Right hindlimb (tissue), 1 donor: ENCODE results near the gene DSC3.

ENCODE experiments used
- DNase-seq: peaks from one replicate; pipeline ENCODE4 v3.0.0-alpha.2; 2018

The DSC3 gene

DNA sequence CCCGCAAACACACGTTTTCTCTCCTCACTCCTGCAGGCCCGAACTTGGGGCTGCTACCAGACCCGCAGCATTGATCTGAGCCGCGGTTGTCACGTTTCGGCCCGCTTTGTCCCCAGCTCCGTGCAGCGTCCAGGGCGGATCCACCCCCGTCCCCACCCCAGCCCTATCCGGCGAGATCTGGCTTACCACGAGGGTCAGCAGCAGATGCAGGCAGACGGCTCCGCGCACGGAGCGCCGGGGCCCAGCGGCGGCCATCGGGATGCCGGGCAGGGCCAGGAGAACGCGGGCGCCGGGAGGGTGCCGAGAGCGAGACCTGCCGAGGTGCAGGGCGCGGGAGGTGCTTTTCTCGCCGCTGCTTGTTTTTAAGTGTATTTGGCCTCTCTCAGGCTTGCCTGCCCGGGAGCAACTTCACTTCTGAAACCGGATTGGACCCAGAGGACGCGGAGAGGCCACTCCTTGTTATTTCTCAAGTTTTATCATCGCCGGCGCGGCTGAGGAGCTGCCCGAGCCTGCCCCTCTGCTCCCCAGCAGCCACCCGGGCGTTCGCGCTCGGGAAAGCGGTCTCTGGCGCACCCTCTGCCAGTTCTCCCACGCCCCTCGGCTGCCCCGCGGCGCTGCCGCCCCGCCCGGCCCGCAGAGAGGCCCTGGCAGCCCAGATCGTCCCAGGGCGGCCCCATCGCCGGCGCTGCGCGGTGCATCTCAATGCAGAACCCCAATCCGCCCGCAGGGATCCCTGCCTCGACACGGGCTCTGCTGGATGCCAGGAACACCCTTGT lies at the start of gene DSC3:
TSS of gene DSC3 (minus strand) at position 337 of the 776 bp plus-strand sequence. CDS start at position 255, 82 bp downstream.
- DNase-seq: peak; percentile 65

DNA sequence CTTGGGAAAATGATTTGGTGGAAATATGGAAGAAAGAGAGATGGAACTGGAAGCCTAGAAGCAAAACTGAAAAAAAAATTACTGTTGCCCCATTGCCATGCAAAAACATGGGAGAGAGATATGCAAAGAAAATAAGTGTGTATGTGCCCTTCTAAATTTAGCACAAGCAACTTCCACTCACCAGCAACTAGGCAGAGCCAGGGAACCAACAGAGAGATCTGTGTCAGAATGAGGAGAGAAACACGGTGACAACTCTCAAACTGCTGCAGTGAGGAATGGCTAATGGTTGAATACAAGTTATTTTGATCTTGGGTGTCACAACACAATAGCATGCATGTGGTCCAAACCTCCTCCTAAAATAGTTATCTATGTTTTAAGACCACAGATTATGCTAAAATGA lies 48.8 kb upstream of the DSC3 start:
- DNase-seq: no peak

DNA sequence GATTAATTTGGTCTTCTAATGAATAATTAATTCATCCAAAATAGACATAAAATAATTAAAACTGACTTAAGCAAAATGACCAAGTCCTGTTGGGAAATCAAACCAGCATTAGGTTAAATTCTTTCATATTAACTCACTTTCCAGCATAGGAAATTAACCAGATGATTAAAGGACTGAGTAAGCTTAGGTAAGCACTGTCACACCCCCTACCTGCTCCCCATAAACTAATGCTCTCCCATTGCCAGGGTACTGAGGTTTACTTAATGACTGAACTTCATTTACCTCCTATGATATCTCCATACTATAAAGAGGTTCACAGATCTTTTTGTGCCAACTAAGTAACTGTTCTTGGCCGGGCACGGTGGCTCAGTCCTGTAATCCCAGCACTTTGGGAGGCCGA lies 46.0 kb upstream of the DSC3 start:
- no peak for DNase-seq

DNA sequence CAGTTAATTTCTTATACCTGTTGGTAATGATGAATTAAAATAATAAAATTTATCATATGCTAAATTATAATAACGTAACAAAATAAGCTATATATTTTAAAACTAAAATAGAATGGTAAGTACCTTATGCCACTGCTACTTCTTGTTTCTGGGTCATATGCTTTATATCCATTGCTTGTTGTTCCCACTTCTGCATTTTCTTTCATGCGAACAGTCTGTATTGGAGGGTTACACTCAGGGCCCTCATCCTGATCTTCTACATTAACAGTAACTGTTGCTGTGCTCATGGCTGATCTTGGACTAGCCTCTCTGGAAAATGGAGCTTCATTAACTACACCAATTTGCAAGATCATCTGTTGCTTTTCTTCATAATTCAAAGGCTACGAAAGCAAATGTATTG lies 37.4 kb upstream of the DSC3 start:
- no peak for DNase-seq

DNA sequence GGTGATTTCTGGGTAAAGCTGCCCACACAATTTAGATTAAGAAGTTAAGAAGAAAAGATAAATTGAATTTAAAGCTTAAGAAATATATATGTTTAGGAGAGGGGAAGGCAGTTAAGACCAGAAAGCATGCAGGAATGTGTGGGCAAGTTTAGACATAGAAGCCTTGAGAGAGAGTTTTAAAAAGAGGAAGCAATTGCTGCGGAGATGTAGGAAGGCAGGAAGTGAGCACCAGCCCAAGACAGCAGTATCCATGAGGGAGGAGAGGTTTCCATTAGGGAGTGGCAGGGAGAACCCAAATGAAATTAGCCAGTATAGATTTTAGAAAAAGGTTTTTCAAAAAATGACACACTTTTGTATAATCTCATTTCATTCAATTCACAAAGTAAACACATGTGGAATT lies 35.3 kb upstream of the DSC3 start:
- no peak for DNase-seq

DNA sequence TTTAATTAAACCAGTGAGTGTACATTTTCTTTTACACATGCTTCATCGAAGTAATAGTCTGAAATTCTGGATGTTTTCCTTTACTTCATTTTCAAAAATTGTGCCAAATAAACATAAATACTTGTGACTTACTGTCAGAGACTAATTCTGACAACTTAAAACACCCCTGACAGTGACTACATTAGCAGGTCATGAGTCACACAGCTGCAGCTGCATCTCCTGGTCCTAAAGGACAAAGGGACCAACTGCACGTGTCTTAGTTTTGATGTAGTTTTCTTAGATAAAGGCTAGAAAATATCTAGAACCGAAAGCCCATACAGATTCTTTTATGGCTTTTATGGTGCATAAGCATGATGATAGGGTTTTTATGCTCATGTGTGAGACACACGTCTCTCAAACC lies 29.6 kb upstream of the DSC3 start:
- DNase-seq: no peak

DNA sequence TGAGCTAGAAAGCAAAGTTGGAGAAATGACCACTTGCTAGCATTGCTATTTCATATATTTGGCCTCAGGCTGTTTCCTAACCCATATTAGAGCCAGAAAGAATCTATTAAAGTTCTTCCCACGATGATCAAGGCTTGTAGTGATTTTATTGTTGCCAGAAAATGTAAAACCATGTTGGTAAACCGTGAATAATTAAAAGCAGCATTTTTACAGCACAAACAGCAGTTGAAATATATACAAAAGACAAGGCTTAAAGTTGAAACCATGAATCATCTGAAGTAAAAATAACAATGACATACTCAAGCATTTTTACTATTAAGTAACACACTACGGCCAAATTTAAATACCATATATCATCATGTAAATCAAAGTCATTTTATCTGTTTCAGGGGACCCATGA lies 27.7 kb upstream of the DSC3 start:
- DNase-seq: no peak

DNA sequence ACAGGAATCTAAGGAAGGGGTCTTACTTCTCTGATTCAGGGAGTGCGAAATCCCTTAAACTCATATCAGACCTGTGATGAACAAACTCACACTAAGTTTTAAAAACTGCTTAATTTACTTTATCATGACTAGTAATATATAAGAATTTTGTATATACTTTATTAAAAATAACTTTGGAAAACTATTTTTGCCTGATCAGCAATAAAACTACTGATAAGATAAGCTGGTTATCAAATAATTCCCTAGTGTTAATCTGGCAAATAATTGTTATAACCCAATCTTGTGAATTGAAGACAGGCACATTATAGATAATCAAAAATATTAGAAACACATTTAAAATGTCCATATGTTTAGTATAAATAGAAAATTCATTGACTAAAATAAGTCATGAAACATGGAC lies 23.7 kb upstream of the DSC3 start:
- DNase-seq: no peak

DNA sequence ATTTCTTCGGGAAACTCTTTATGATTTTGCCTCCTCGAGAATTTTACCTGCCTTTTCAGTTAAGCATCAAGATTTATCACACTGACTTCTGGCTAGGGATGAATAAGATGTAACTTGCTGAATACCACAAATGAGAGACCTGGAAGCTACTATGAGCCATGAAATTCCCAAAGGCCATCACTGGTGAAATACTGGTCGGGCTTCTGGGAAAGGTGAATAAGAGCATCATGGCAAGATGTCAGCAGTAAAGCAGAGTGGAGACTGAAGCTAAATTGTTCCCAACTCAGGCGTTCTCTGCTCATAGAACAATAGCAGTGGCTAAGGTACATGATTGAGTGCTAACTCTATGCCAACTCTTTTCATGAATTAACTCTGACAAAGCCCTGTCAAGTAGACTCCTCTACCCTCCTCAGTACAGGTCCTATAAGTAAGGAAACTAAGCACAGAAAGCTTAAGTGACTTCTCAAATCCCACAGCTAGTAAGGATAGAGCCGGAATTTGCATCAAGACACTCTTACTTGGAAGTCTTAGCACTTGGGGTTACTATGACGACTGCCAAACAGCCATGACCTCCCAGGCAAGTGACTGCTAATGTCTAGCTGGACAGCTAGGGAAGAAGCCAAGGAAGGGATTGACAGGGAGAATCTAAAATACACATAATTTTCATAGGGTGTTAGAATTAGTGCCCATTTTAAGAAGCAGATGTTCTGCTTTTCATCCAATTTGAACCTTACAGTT lies 22.7 kb upstream of the DSC3 start:
- no peak for DNase-seq

DNA sequence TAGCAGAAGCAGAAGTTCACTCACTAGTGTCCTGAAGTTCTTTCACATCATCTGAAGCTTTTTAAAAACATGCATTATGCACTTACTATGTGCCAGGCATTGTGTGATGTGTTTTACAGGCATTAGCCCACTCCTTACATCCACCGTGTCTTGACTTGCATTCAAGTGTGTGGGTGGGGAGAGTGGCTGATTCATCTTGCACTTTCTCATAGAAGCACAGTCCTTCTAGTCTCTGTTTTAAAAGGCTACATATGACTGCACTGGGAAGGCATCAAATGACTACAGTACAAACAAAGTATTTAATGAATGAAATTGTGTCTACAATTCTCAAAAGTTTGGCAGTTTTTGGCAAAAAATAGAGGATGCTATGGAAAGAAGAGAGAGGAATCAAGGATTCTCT lies 21.6 kb upstream of the DSC3 start:
- DNase-seq: no peak

DNA sequence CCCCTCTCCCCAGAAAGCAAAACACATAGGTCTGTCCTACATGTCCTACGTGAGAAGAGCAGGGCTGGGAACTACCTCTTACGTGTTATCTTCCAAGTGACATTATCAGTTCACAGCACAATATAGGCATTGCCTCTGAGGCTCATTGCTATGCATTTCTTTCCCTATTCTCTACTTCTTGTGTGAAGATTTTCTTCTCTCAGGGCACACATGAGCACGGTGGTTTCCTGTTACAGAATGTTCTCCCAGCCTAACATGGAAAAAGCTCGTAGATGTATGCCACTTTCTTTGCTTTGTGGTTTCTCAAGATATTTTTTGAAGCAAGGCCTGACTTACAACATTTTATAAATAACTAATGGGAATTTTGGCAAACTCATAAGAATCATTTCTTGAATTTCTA lies 19.4 kb upstream of the DSC3 start:
- no peak for DNase-seq

DNA sequence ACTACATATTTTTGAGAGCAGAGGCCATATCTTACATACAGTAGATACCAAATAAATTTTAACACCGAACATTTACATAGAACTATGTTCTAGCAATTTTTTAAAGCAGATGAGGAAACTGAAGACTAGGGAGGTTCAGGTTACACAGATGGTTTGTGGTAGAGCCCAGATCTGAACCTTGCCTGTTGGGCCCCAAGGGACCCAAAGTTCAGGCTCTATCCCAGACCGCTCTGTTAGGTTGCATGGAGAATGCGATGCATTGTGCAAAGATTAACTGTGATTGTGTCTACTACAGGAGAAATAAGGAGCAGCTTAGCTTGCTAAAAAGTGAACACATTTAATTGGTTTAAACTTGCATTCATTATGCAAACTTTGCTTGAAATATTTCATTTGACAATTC lies 16.4 kb upstream of the DSC3 start:
- no peak for DNase-seq

DNA sequence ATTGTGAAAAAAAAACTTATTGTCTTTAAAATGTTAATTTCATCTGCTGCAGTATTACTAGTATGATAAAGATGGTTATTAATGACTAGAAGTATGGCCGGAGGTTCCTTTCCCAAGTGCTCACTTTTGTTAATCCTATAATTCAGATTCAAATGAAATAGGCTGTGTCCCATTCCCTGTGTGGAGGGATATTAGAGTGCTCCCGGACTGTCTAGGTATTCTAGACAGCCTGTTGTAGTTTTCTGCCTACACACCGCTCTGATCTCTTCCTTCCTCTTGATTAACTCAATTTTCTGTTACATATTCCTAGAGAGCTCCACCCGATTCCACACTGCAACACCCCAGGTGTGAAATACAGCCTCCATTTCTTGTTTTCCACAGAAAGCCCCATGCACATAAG lies 15.4 kb upstream of the DSC3 start:
- DNase-seq: no peak

DNA sequence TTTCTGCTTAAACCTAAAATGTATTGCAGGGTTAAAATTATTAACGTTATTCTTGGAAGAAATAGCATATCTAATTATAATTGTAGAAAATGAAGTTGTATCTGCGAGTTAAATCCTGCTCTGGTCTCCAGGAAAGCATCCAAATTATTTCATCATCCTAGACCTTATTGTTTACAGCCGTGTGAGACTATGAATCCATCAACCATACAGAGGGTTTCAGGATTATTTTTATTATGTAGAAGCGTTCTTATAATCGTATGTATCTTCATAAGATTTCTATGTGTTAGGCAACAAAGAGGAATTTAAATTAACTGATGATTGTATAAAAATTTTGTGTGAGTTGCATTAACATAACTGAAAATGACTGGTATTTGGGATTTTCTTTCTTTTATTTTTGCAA lies 14.5 kb upstream of the DSC3 start:
- no peak for DNase-seq

DNA sequence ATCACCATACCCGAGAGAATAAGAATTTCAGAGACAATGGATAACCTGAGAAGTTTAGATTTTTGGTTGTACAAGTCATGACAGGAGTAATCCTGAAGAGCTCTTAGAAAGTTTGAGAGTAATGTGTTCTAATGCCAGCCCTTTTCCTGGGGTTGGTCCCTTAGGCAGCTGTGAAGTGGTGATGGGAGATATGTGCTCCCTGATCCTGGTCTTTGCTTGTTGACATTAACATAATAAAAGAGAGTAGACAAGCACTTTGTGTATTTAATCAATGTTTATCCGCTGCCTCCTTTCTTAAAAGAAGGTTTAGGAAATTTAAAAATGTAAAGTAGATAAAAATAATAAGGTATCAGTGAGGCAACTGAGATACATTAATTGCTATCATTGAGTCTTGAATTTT lies 13.8 kb upstream of the DSC3 start:
- DNase-seq: no peak

DNA sequence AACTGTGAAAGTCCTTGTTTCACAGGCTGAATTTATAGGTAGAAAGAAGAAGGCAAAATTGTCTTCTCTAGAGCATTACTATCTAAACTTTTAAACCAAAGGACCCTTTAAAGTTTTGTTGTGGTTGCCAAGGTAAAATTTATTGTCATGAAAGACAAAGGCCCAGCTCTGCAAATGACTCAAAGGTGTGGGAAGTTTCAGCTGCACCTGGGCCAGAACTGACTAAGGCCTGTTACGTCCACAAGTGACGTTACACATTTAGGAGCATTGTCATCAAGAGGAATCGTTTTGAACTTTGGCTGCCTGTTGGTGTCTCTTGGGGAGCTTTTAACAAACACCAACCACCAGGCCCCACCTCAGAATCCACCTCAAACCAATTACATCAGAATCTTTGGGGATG lies 8.1 kb upstream of the DSC3 start:
- no peak for DNase-seq

DNA sequence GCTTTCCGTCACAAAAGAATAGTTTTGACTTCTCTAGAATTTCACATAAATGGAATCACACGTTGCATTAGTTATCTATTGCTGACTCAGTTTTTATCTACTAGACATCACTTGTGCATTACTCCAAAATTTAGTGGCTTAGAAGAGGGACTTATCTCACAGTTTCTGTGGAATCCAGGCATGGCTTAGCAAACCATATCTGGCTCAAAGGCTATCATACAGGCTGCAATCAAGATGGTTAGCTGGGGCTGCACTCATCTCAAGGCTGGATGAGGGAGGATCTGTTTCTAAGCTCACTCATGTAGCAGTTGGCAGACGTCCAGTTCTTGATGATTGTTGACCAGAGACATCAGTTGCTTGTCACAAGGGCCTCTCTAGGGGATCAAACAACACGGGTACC lies 6.6 kb upstream of the DSC3 start:
- DNase-seq: no peak

DNA sequence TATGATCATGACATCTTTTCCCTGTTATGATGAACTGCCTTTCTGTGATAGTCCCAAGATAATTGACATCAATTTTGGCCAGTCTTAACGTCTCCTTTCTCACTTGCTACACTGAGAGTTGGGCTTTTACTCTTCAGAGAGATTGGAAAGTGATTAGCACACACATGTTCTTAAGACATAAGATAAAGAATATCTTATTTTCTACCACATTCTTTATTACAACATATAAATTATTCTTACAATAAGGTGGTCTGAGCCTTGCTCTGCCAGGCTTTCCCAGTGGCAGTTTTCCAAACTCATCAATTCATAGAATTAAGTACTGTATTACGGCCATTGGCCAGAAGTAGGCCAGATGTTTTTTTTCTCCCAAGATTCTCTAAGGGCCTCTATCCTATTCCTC lies 5.7 kb upstream of the DSC3 start:
- DNase-seq: no peak

DNA sequence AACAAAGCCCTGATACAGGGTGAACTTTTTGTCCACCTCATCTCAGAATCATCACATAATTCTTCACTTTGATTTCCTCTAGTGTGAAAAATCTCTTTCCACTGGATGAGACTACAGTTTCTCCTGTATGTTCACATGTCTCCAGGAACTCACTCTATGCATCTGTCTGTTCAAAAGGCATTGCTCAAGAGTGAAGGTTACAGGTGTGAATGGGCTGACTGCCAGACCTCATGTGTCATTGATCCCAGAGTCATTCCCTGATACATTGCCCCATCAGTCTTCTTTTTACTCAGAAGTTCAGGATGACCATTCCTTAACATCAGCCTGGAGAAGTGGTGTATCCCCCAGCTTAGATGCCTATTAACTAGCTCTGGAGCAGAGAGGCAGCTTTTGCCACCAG lies 4.4 kb upstream of the DSC3 start:
- no peak for DNase-seq

DNA sequence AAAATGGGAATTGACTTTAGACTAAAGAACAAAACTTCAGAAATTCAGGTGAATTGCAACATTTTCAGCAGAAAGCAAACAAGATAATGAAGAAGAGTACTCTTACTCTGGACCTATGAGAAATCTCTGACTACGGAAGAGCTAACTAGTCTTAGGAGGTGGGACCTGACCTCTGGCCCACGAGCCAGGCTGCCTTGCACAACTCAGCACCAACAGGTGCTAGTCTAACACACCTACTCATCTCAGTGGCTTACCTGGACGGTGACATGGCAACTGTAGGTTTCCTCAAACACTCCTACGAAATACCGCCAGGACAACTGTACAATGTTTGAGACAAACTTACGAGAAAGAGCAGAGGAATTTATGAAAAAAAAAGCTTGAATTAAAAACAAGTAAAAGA lies 3.1 kb upstream of the DSC3 start:
- no peak for DNase-seq

DNA sequence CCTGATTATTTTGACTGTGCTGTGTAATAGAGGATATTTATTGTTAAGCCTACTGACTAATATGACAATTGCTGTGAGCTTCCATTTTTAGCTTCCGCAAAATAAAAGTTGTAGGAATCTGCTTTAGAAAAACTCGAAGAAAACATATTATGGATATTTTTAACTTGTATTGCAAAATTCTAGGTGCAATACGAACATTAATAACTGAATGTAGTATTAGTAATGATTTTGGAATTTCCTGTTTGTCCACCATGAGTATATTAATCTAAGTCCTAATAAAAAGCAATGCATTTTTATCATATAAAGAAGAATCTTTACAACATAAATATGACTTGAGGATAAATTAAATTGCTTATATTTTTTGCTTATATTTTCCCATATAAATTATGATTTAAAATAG lies 2.4 kb upstream of the DSC3 start:
- DNase-seq: no peak

DNA sequence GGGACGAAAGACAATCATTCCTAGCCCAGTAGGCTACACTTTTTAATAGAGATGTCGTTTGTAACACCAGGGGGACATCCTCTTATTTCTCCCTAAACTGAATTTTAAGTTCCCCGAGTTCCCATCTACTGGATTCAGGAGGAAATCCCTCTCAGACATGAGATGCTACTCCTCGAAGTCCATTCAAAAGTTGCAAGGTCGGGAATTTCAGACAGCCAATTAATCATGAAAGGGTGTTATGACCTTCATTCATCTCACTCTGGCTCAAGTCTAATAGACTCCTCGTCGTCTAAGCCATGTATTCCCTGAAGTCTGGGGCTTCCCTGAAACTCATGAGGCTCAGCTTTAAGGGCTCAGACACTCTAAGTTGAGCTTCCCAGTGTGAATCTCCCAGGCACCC lies 1.2 kb upstream of the DSC3 start:
- no peak for DNase-seq

DNA sequence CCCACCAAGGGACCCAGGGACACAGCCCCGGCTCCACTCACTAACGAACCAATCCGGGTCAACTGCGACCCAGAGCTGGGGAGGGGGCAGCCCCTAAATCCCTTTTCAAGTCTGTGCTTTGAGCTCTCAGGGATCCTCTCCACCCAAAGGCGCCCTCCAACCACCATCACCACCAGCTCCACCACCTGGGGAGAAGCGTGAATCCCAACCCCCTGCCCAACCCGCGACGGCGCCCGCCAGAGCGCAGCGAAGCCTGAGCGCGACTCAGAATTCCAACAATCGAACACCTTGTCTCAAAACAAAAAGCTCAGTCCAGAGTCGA lies 497 bp downstream of the DSC3 start:
- DNase-seq: no peak

DNA sequence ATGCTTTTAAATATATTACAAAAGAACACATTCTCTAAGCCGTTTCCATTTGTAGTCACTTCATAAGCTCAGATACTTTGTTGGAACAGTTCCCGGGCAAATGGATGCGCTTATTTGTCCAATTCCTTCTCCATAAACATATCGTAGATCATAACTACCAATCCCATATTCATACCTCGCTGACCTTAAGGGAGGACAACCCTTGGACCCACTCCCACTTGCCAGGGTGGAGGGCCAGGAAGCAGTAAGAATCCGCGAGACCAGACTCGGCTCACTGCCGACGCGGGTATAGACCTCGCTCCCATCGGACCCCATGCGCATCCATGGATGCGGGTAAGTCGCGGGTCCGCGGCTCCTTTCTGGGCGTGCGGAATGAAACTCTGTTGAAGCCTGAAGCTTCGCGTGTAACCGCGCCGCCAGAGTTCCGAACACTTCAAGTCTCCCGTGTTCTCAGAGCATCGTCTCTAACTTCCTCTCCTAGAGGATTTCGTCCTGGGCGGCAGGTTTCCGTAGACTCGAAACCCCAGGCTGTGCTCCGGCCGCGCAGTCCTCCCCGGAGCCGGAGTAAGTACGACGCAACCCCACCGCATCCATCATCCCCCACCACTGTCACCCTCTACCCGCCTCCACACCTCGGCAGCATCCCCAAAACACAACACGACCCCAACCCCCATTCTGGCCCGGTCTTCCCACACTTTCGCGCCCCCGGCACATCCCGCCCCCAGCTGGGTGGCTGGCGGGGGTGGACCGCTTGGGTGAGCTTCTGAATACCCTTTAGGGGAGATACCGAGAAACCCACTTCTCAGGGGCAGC lies 1.1 kb downstream of the DSC3 start:
- peak; percentile 28 for DNase-seq
